T-helper 22 cell (primary cell): Measurements from ENCODE around the gene GPR3.
"Not testable (repeated sequence)": the region's sequence is repeated elsewhere in the genome, so short reads cannot be mapped to it uniquely, and the experiment has no call there.

Experiments used
- DNase-seq: peaks from one replicate; pipeline ENCODE4 v3.0.0-alpha.2; 2020; ENCODE audit warnings: low read depth

GPR3 gene

DNA sequence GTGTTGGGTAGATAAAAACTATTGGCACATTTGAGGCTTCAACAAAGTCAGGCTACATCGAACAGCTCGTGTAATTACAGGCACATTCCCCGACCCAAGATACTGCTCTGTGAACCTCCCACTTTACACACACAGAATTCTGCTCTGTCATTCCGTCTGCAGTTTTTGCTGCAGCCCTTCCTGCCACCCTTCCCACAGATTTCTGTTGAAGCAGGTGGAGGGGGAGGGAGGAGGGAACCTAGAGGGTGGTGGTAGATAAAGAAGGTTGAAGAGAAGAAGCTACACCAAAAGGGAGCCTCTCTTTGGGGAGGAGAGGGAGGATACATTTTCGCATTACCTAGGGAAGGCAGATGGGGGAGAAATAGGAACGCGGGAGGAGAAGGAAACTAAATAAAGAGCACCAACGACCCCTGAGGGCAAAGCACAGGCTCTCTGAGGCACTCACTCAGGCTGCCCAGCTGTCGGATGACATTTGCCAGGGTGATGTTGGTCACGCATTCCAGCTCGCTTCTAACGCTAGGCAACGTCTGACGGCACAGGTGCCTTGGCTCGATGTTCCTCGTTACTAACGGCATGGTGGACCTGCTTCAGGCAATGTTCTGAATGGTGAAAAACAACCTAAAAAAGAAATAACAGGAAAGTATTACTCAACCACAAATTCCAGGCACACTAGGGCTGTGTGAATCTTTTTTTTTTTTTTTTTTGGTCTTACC, 36.0 kb downstream of the GPR3 start:
- DNase-seq: no peak

DNA sequence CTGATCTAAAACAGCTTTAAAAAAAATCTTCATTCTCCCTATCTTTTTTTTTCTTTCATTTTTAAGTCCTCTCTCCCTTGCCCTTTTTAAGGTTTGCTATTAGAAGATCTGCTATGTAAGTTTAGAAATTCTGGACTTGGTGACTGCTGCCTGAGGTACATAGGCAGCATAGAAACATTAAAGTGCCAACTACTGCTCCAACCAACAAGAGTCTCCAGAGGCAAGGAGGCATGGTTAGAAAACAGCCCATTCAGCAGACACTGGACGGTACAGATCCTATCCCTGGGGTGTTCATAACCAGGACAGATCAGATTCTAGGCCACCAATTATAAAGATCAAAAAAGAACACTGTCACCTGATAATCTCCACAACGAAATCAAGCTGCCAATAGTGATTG, 36.6 kb downstream of the GPR3 start:
- DNase-seq: no peak

DNA sequence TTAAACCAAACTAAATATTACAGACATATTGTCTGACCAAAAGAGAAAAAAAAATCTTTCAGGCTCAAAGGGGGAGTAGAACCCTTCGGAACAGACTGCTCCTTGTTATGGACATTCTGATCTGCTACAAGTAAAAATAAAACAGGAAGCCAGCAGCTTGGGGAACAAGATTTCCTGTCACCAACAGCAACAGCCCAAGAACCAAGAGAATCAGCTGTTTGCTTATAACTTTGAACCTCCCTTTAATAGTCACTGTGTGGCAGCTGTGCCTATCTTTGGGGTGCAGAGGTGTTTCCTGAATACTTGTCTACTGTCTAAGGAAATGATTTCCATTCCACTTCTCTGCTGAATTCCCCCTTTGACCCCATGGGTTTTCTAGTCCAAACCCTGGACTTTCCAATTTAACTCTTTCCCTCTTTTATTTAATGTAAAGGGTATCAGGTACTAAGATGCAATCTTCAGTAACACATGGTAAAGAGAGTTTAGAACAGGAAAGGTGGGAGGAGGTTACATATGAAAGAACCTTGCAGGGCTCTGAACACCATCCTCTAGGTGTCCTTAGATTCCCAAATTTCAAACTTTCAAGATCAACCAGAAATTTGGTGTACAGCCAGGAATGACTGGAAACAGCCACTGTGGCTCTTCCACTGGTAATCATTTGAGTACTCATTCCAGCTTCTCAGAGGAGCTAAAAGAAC, 38.6 kb downstream of the GPR3 start:
- DNase-seq: no peak

DNA sequence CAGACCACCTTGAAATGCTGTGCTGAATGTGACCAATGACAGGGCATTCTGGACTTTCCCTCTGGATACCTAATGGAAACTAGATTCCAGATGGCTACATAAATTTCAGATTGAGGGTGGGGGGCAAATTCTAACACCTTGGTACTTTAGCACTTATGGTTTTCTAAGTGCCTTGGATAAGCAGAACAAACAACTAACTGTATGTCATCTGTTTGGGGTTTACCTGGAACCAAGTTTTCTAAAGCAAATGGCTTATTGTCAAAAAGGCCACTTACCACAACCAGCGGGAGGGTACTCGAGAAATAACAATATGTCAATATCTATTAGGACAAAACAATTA, 39.1 kb downstream of the GPR3 start:
- no peak for DNase-seq

DNA sequence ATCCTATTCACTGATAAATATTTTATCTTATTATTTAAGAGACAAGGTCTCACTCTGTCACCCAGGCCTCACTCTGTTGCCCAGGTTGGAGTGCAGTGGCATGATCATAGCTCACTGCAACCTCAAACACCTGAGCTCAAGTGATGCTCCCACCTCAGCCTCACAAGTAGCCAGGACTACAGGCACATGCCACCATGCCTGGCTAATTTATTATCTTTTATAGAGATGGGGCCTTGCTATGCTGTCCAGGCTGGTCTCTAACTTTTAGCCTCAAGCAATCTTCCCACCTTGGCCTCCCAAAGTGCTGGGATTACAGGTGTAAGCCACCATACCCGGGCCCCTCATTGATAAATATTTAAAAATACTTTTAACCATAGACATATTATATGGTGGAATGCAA, 40.3 kb downstream of the GPR3 start:
- not testable (repeated sequence) for DNase-seq

DNA sequence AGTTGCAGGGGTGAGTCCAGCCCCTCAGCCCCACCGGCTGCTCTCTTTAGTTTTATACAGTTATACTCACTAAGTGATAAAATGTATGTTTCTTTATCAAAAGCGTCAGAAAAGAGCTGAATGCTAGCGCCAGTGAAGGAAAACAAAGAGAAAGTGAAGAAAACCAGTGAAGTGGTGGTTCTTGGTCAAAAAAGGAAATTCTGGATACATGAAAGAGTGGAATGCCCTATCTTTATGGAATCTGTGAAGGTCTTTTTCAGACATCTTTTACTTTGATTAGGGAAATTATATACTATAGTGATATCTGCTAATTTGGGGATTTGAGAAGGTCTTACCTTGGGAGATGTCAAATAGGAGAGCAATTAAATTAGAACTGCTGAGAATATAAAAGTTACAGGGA, 41.3 kb downstream of the GPR3 start:
- DNase-seq: no peak

DNA sequence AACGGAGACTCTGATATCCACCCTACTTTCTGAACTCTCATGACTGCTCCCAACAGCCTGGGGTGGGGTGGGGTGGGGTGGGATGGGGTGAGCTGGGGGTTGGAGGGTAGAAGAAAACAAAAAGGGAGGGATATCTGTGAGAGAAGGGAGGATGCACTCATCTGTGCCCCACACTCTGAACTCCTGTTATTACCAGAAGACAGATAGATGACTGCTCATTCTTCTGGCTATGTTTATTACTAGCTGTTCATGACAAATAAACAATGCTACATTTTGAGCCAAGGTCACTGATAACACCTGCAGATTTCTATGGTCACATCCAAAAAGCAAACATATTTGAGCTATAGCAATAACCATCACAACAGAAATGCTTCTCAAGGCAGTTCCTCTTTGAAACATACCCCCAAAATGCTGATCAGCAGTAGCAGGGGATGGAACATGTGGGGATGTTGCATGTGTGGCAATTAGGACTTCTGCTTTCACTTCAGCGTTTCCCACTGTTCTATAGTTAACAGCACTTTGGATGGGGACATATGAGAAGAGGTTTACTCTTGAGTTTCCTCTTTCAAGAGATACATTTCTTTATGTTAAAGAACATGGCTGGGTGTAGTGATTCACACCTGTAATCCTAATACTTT, 43.3 kb downstream of the GPR3 start:
- DNase-seq: no peak

DNA sequence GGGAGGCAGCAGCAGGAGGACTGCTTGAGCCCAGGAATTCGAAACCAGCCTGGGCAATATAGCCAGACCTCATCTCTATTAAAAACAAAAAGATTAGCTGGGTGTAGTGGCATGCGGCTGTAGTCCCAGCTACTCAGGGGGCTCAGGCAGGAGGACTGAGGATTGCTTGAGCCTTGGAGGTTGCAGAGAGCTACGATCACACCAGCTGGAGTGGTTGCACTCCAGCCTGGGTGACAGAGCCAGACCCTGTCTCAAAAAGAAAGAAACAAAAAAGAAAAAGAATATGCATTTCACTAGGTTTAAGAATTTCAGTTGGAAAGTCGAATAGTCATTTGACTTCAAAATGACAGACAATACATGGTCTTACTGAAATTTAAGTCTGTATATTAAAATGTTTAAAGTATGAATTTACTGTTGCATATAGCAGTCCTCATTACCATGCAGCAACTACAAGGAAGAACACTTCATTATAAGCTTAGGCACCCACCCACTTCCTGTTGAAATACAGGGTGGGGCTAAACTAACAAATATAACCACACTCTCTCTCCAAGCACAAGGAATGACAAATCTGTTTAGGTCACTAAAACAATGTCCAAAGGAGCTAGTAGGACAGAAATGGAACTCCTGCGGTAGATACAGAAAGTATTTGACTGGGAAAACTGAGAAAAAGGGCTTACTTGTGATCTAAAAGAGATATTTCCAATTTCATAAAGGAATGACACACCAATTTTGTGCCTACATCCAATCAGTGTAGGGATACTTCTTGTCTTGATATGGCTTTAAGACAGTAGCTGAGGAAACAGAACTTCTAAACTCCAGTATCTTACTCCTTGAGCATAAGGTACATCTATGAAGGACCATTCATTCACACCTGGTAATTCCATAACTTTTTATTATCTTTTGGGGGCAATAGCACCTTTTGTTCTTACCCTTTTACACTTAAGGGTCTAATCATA, 44.1 kb downstream of the GPR3 start:
- no peak for DNase-seq

DNA sequence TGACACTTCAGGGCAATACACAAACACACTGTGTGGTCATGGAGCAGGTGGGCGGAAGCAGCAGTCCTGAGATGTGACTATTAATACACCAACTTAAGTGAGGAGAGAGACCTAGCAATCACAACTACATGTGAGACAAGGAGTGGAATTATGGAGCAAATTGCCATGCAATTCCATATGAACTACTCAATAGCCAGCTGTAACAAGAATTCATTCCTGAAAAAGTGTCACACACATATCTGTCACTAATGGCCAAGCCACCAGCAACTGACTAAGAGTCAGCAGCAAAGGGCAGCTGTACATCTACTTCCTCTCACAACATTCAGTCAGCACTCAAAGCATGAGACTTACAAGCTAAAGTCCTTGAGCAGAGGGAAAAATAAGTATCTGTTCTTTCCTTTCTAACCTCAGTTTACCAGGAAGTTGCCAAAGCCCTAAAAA, 46.2 kb downstream of the GPR3 start:
- DNase-seq: no peak

DNA sequence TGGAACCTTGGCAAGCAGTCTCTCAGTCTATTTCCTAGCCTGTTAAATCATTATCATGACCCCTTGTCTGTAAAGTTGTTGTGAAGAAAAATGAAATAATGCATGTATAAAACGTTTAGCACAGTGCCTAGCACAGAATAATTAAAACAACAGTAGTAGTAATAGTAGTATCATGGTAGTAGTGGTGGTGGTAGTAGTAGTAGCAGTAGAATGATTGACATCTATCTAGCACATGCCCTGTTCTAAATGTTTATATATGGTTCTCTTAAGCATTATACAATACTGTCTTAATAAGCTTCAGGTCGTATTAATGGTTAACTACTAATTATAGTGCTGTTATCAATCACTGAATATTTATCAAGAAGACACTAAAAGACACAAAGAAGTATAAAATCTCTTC, 46.7 kb downstream of the GPR3 start:
- no peak for DNase-seq

DNA sequence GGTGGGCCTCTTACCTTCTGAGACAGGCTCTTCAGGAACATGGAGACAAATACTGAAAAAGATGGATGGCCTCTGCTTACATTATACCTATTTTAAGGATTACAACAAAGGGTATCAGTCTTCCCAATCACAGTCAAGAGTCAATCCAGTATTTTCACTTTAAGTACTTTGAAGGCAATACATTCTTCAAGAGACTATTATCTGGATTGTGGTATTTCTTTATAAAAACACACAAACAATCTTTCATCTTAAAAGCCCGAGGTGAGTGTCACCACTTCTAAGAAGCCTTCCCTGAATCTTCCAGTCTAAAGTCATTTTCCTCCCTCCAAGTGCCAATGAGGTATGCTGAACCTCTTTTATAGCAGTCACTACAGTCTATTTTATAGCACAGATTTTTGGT, 52.2 kb downstream of the GPR3 start:
- DNase-seq: no peak
